ENCODE measurements around the gene PKD1. TPM values are rescaled to one million over a fixed set of nuclear protein-coding genes. Genes with fewer than 3 reads are reported as not detected.

The PKD1 gene
- total and polyA plus RNA-seq, 2 of the 13 experiments (the other 11 are each of a cell fraction or from before 2014, with no cell fraction given): 22.1 to 23.0 TPM

GRCh38 chr16:2147981-2148671, 12.4 kb upstream of the PKD1 start, which contains the start of gene RAB26 (continued):
- peak; percentile 41; the same call in 1 of the 2 replicates for TF ChIP-seq ARID5B (CRISPR knock-in tag; IDR thresholded peaks at IDR 0.05)
- TF ChIP-seq TCF12 (IDR thresholded peaks at IDR 0.05): no peak
- no peak for TF ChIP-seq TCF12 (CRISPR knock-in tag; IDR thresholded peaks at IDR 0.05)
- no peak for TF ChIP-seq REPIN1 (CRISPR knock-in tag; IDR thresholded peaks at IDR 0.05; ENCODE audit: borderline replicate concordance, low read depth)
- TF ChIP-seq ZNF12 (CRISPR knock-in tag; IDR thresholded peaks at IDR 0.05): no peak
- TF ChIP-seq ZNF326 (CRISPR knock-in tag; IDR thresholded peaks at IDR 0.05; ENCODE audit: borderline replicate concordance): no peak
- TF ChIP-seq ZNF784 (CRISPR knock-in tag; IDR thresholded peaks at IDR 0.05; ENCODE audit: borderline replicate concordance): no peak
- TF ChIP-seq MAFF (IDR thresholded peaks at IDR 0.05; ENCODE audit: low read depth, low read length): no peak
- no peak for TF ChIP-seq ZKSCAN1 (IDR thresholded peaks at IDR 0.05; ENCODE audit: low read length)
- no peak for TF ChIP-seq KDM5B (CRISPR knock-in tag; IDR thresholded peaks at IDR 0.05; ENCODE audit: borderline replicate concordance)
- TF ChIP-seq PHB2 (IDR thresholded peaks at IDR 0.05; ENCODE audit: partially characterized antibody): no peak
- no peak for TF ChIP-seq DNMT3B (CRISPR knock-in tag; conservative IDR thresholded peaks at IDR 0.05)
- no peak for TF ChIP-seq ZNF44 (CRISPR knock-in tag; IDR thresholded peaks at IDR 0.05)
- no peak for TF ChIP-seq ZNF232 (CRISPR knock-in tag; IDR thresholded peaks at IDR 0.05; ENCODE audit: borderline replicate concordance)
- TF ChIP-seq ZNF644 (CRISPR knock-in tag; IDR thresholded peaks at IDR 0.05; ENCODE audit: low read depth): no peak
- TF ChIP-seq ZNF205 (CRISPR knock-in tag; IDR thresholded peaks at IDR 0.05): 0 out of 2 replicates have a peak, but pooled peaks have one; percentile 22
- TF ChIP-seq ZNF530 (CRISPR knock-in tag; IDR thresholded peaks at IDR 0.05; ENCODE audit: low read depth): no peak
- no peak for TF ChIP-seq NR1H2 (CRISPR knock-in tag; IDR thresholded peaks at IDR 0.05; ENCODE audit: borderline replicate concordance, low read depth)
- peak in 1 of 2 experiments; percentile 43; a peak in 1 of 4 replicates for TF ChIP-seq NR2F1 (CRISPR knock-in tag; IDR thresholded peaks at IDR 0.05)
- TF ChIP-seq U2AF1 (optimal IDR thresholded peaks at IDR 0.05; ENCODE audit: low read depth, low read length): no peak
- peak; percentile 35 for TF ChIP-seq ZNF350 (CRISPR knock-in tag; IDR thresholded peaks at IDR 0.05; ENCODE audit: borderline replicate concordance, low read depth)
- TF ChIP-seq ZSCAN9 (CRISPR knock-in tag; IDR thresholded peaks at IDR 0.05; ENCODE audit: borderline replicate concordance): no peak
- TF ChIP-seq HOXA5 (CRISPR knock-in tag; IDR thresholded peaks at IDR 0.05): no peak
- peak; percentile 53; the same call in 1 of the 2 replicates for TF ChIP-seq ZNF331 (CRISPR knock-in tag; IDR thresholded peaks at IDR 0.05)
- TF ChIP-seq HNRNPL (IDR thresholded peaks at IDR 0.05; ENCODE audit: low read depth, low read length): peak; percentile 98
- TF ChIP-seq CSRNP2 (CRISPR knock-in tag; conservative IDR thresholded peaks at IDR 0.05; ENCODE audit: low read depth): no peak
- no peak; a peak in 1 of 4 replicates for TF ChIP-seq POLR2A (IDR thresholded peaks at IDR 0.05; ENCODE audit: insufficient read depth in 1 of 2, low read depth in 2 of 2, low read length in 2 of 2)
